ENCODE results near the gene ACBD6. TPM values are rescaled to one million over a fixed set of nuclear protein-coding genes. Genes with fewer than 3 reads are reported as not detected.

The ACBD6 gene
- total and polyA plus RNA-seq, 2 experiments from 2014 or later: 75.7 to 88.8 TPM

DNA sequence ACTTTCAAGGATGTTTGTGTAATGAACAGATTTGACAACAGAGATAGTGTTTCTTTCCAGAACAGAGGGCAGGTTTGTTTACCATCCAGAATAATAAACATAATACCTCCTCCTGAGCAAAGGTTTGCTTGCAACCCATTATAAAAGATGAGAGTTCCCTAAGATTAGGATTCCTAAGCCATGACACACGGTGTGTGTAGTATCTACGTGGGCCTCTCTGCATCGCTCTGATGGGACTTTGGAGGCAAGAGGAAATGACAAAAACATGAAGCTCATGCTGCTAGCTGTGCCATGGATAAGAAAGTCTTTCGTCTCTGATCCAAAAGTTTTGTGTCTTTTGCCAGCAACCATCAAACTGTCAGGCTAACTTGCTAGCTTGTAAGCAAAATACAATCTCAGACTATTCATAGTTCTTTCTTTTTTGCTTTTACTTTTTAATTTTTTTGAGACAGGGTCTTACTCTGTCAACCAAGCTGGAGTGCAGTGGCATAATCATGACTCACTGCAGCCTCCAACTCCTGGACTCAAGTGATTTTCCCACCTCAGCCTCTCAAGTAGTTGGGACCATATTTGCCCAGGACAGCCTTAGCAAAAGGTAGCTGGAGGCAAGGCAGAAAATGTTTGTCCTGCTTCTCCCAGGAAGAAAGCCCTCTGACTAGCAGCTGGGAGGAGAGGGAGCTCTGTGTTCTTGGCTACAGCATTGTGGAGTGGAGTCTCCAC, 191.2 kb downstream of the ACBD6 start:
- ATAC-seq: no peak
- Histone ChIP-seq H3K9me2 (ENCODE audit: insufficient read depth) (no peaks in the 10 kb centered on the region), H3F3A (replicated peaks; ENCODE audit: low read depth) (no peaks in the 10 kb centered on the region), H4K20me1 (replicated peaks; ENCODE audit: insufficient read depth) (no peaks in the 10 kb centered on the region; the same call in 1 of the 2 replicates), H3K36me3 (ENCODE audit: insufficient read depth) (no peaks in the 10 kb centered on the region), H2AFZ (no peak overlapping the region), H3K4me1 (ENCODE audit: insufficient read depth) (peaks cover 14% of the 10 kb centered on the region), H3K4me2 (no peak overlapping the region), H3K4me3 (no peak overlapping the region), H3K27me3 (ENCODE audit: insufficient read depth) (no peaks in the 10 kb centered on the region), H3K27ac (ENCODE audit: low read depth) (0 out of 2 replicates have a peak overlapping the region, but pooled peaks have one; percentile 12), H3K79me2 (replicated peaks; ENCODE audit: insufficient read depth) (no peaks in the 10 kb centered on the region)
- DNase-seq (ENCODE audit: low spot score): no peak
- no peak for TF ChIP-seq JUNB (IDR thresholded peaks at IDR 0.05; ENCODE audit: unreplicated experiment)
- no peak for TF ChIP-seq ZNF331 (CRISPR knock-in tag; IDR thresholded peaks at IDR 0.05; ENCODE audit: low read depth)
- TF ChIP-seq, protein P1, sequence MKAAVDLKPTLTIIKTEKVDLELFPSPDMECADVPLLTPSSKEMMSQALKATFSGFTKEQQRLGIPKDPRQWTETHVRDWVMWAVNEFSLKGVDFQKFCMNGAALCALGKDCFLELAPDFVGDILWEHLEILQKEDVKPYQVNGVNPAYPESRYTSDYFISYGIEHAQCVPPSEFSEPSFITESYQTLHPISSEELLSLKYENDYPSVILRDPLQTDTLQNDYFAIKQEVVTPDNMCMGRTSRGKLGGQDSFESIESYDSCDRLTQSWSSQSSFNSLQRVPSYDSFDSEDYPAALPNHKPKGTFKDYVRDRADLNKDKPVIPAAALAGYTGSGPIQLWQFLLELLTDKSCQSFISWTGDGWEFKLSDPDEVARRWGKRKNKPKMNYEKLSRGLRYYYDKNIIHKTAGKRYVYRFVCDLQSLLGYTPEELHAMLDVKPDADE (IDR thresholded peaks at IDR 0.05): no peak
- TF ChIP-seq NANOG (IDR thresholded peaks at IDR 0.05; ENCODE audit: borderline replicate concordance): no peak
- no peak for TF ChIP-seq EZH2phosphoT487 (IDR thresholded peaks at IDR 0.05; ENCODE audit: unreplicated experiment)
- TF ChIP-seq, protein P2, sequence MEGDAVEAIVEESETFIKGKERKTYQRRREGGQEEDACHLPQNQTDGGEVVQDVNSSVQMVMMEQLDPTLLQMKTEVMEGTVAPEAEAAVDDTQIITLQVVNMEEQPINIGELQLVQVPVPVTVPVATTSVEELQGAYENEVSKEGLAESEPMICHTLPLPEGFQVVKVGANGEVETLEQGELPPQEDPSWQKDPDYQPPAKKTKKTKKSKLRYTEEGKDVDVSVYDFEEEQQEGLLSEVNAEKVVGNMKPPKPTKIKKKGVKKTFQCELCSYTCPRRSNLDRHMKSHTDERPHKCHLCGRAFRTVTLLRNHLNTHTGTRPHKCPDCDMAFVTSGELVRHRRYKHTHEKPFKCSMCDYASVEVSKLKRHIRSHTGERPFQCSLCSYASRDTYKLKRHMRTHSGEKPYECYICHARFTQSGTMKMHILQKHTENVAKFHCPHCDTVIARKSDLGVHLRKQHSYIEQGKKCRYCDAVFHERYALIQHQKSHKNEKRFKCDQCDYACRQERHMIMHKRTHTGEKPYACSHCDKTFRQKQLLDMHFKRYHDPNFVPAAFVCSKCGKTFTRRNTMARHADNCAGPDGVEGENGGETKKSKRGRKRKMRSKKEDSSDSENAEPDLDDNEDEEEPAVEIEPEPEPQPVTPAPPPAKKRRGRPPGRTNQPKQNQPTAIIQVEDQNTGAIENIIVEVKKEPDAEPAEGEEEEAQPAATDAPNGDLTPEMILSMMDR (conservative IDR thresholded peaks at IDR 0.05; ENCODE audit: low read depth in 2 of 2): no peak
- no peak for TF ChIP-seq CREB1 (CRISPR knock-in tag; IDR thresholded peaks at IDR 0.05; ENCODE audit: low read depth)
- TF ChIP-seq ZNF114 (CRISPR knock-in tag; IDR thresholded peaks at IDR 0.05): no peak
- no peak for TF ChIP-seq STAT1 (IDR thresholded peaks at IDR 0.05; ENCODE audit: unreplicated experiment)
- TF ChIP-seq, protein P3, sequence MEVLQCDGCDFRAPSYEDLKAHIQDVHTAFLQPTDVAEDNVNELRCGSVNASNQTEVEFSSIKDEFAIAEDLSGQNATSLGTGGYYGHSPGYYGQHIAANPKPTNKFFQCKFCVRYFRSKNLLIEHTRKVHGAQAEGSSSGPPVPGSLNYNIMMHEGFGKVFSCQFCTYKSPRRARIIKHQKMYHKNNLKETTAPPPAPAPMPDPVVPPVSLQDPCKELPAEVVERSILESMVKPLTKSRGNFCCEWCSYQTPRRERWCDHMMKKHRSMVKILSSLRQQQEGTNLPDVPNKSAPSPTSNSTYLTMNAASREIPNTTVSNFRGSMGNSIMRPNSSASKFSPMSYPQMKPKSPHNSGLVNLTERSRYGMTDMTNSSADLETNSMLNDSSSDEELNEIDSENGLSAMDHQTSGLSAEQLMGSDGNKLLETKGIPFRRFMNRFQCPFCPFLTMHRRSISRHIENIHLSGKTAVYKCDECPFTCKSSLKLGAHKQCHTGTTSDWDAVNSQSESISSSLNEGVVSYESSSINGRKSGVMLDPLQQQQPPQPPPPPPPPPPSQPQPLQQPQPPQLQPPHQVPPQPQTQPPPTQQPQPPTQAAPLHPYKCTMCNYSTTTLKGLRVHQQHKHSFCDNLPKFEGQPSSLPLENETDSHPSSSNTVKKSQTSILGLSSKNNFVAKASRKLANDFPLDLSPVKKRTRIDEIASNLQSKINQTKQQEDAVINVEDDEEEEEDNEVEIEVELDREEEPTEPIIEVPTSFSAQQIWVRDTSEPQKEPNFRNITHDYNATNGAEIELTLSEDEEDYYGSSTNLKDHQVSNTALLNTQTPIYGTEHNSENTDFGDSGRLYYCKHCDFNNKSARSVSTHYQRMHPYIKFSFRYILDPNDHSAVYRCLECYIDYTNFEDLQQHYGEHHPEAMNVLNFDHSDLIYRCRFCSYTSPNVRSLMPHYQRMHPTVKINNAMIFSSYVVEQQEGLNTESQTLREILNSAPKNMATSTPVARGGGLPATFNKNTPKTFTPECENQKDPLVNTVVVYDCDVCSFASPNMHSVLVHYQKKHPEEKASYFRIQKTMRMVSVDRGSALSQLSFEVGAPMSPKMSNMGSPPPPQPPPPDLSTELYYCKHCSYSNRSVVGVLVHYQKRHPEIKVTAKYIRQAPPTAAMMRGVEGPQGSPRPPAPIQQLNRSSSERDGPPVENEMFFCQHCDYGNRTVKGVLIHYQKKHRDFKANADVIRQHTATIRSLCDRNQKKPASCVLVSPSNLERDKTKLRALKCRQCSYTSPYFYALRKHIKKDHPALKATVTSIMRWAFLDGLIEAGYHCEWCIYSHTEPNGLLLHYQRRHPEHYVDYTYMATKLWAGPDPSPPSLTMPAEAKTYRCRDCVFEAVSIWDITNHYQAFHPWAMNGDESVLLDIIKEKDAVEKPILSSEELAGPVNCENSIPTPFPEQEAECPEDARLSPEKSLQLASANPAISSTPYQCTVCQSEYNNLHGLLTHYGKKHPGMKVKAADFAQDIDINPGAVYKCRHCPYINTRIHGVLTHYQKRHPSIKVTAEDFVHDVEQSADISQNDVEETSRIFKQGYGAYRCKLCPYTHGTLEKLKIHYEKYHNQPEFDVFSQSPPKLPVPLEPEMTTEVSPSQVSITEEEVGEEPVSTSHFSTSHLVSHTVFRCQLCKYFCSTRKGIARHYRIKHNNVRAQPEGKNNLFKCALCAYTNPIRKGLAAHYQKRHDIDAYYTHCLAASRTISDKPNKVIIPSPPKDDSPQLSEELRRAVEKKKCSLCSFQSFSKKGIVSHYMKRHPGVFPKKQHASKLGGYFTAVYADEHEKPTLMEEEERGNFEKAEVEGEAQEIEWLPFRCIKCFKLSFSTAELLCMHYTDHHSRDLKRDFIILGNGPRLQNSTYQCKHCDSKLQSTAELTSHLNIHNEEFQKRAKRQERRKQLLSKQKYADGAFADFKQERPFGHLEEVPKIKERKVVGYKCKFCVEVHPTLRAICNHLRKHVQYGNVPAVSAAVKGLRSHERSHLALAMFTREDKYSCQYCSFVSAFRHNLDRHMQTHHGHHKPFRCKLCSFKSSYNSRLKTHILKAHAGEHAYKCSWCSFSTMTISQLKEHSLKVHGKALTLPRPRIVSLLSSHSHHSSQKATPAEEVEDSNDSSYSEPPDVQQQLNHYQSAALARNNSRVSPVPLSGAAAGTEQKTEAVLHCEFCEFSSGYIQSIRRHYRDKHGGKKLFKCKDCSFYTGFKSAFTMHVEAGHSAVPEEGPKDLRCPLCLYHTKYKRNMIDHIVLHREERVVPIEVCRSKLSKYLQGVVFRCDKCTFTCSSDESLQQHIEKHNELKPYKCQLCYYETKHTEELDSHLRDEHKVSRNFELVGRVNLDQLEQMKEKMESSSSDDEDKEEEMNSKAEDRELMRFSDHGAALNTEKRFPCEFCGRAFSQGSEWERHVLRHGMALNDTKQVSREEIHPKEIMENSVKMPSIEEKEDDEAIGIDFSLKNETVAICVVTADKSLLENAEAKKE (CRISPR knock-in tag; IDR thresholded peaks at IDR 0.05): no peak
- no peak for TF ChIP-seq EZH2 (IDR thresholded peaks at IDR 0.05; ENCODE audit: low read depth, unreplicated experiment)
- Mint-ChIP-seq H3K4me3 (no peak overlapping the region), H3K27me3 (ENCODE audit: insufficient read depth, low read depth, poor library complexity) (no peaks in the 10 kb centered on the region), H3K27ac (no peak overlapping the region), H3K4me1 (peaks cover 11% of the 10 kb centered on the region; the same call in 2 of the 3 replicates), H3K36me3 (ENCODE audit: low read depth) (no peaks in the 10 kb centered on the region; the same call in 2 of the 3 replicates), H3K9me3 (no peaks in the 10 kb centered on the region)
